GM12878 (cell line): ENCODE results near the gene KIAA1328. TPM values are rescaled to one million over a fixed set of nuclear protein-coding genes. Genes with fewer than 3 reads are reported as not detected.

Source experiments
- ATAC-seq: fragments of 200-7000 bp; cut with Tn5 transposase; 3 replicates; pipeline ENCODE4 v1.9.1; 2020; ENCODE audit warnings: mild to moderate bottlenecking, moderate library complexity
- BruUV-seq: library from RNA; stranded (reverse); fragments of 400-500 nt; replicated peaks from 2 replicates; lab custom pipeline; 2021; lab: Mats Ljungman, UMichigan
- CTCF ChIA-PET: fragments of 300-600 bp; sonication (Branson Sonifier 250); formaldehyde crosslinking; extraction: SDS; loops from one replicate; lab custom pipeline; 2021; ENCODE audit warnings: inconsistent platforms; lab: Yijun Ruan, JAX
- POLR2A ChIA-PET: fragments of 350-600 bp; formaldehyde crosslinking; extraction: SDS; loops from one replicate; lab custom pipeline; 2021; ENCODE audit warnings: inconsistent platforms; lab: Charles Lee
- RAD21 ChIA-PET: fragments of 300-600 bp; sonication (Branson Sonifier 250); formaldehyde crosslinking; loops from one replicate; lab custom pipeline; 2023; ENCODE audit warnings: antibody characterized with exemption; ENCODE audit not compliant: unreplicated experiment; lab: Charles Lee
- SMC1A ChIA-PET: fragments of 300-600 bp; sonication (Branson Sonifier 250); formaldehyde crosslinking; loops from one replicate; lab custom pipeline; 2023; ENCODE audit not compliant: unreplicated experiment, uncharacterized antibody; lab: Charles Lee
- DNase-seq: peaks from one replicate; pipeline ENCODE4 v3.0.0-alpha.2; 2011; ENCODE audit warnings: low read depth, low spot score
- FAIRE-seq: peaks from 3 replicates; lab custom pipeline; 2011; peaks lifted over from hg19 to GRCh38; lab: Jason Lieb, UNC
- H2AFZ ChIP-seq: 2 replicates; pipeline ENCODE4 v1.6.0; 2011; ENCODE audit warnings: low read depth, low read length, control low read depth; ENCODE audit not compliant: control insufficient read depth
- H3K27ac ChIP-seq: 2 replicates; pipeline ENCODE4 v1.5.1; 2011; ENCODE audit warnings: control low read depth; ENCODE audit not compliant: control insufficient read depth, insufficient read depth
- H3K27me3 ChIP-seq, 2 experiments: replicated peaks in 1 of 2; 2 replicates each; pipeline versions ENCODE4 v1.6.0 to v1.6.1; 2011; ENCODE audit warnings: low read length in 1 of 2; ENCODE audit not compliant: control insufficient read depth in 2 of 2, insufficient read depth in 2 of 2
- H3K36me3 ChIP-seq, 2 experiments: 2 replicates each; pipeline ENCODE4 v1.5.1; 2011; ENCODE audit warnings: low read length in 1 of 2; ENCODE audit not compliant: control insufficient read depth in 2 of 2, insufficient read depth in 2 of 2
- H3K4me1 ChIP-seq: 2 replicates; pipeline ENCODE4 v1.6.1; 2011; ENCODE audit warnings: mild to moderate bottlenecking, low read length, moderate library complexity, mixed read lengths; ENCODE audit not compliant: control insufficient read depth, insufficient read depth
- H3K4me2 ChIP-seq: 2 replicates; pipeline ENCODE4 v1.6.0; 2011; ENCODE audit warnings: control low read depth; ENCODE audit not compliant: control insufficient read depth, insufficient read depth
- H3K4me3 ChIP-seq: fragments of 200-600 bp; sonication (generic); 2 replicates; pipeline ENCODE4 v1.5.1; 2016
- H3K79me2 ChIP-seq: 2 replicates; pipeline ENCODE4 v1.6.0; 2011; ENCODE audit warnings: low read length; ENCODE audit not compliant: control insufficient read depth, insufficient read depth
- H3K9ac ChIP-seq: 2 replicates; pipeline ENCODE4 v1.8.0; 2011; ENCODE audit warnings: low read length, control low read depth, mixed read lengths; ENCODE audit not compliant: control insufficient read depth, insufficient read depth
- H3K9me3 ChIP-seq: replicated peaks from 3 replicates; pipeline ENCODE4 v1.5.1; 2011; ENCODE audit warnings: mild to moderate bottlenecking, low read length; ENCODE audit not compliant: control insufficient read depth, insufficient read depth
- H4K20me1 ChIP-seq: 2 replicates; pipeline ENCODE4 v1.6.0; 2011; ENCODE audit not compliant: control insufficient read depth, insufficient read depth
- BCL11A ChIP-seq: IDR thresholded peaks from 2 replicates; pipeline ENCODE4 v1.6.1; 2011; ENCODE audit warnings: low read depth, low read length
- CHD2 ChIP-seq: IDR thresholded peaks from 2 replicates; pipeline ENCODE4 v1.6.1; 2011; ENCODE audit warnings: low read depth, low read length, improper control_type of control experiment, borderline replicate concordance
- IKZF2 ChIP-seq, 2 experiments: fragments of 450-650 bp; IDR thresholded peaks; 2 replicates each; pipeline ENCODE4 v1.6.1; 2017; ENCODE audit warnings: mild to moderate bottlenecking in 2 of 2, moderate library complexity in 2 of 2
- MTA3 ChIP-seq: IDR thresholded peaks from 2 replicates; pipeline ENCODE4 v1.6.1; 2012; ENCODE audit warnings: low read length, inconsistent platforms, borderline replicate concordance
- NBN ChIP-seq: fragments of 450-650 bp; IDR thresholded peaks from 2 replicates; pipeline ENCODE4 v1.6.1; 2016
- NFXL1 ChIP-seq: fragments of 450-650 bp; IDR thresholded peaks from 2 replicates; pipeline ENCODE4 v1.6.1; 2017; ENCODE audit warnings: antibody characterized with exemption, mild to moderate bottlenecking, borderline replicate concordance
- NFYB ChIP-seq: IDR thresholded peaks from 2 replicates; pipeline ENCODE4 v1.6.1; 2011; ENCODE audit warnings: low read depth, mild to moderate bottlenecking, low read length, improper control_type of control experiment, moderate library complexity; ENCODE audit not compliant: insufficient read depth
- POLR2A ChIP-seq: IDR thresholded peaks from 2 replicates; pipeline ENCODE4 v1.6.1; 2011; ENCODE audit warnings: low read depth, mild to moderate bottlenecking, low read length
- POLR2AphosphoS5 ChIP-seq: IDR thresholded peaks from 2 replicates; pipeline ENCODE4 v1.6.1; 2011; ENCODE audit warnings: mild to moderate bottlenecking, low read length, inconsistent platforms
- RCOR1 ChIP-seq: conservative IDR thresholded peaks from 2 replicates; pipeline ENCODE4 v1.6.1; 2012; ENCODE audit warnings: low read depth, low read length, improper control_type of control experiment
- SIN3A ChIP-seq: IDR thresholded peaks from 2 replicates; pipeline ENCODE4 v1.6.1; 2012; ENCODE audit warnings: low read depth, low read length, improper control_type of control experiment
- TCF12 ChIP-seq: IDR thresholded peaks from 2 replicates; pipeline ENCODE4 v1.6.1; 2011; ENCODE audit warnings: low read depth, mild to moderate bottlenecking, low read length
- ZNF217 ChIP-seq: fragments of 450-650 bp; IDR thresholded peaks from 2 replicates; pipeline ENCODE4 v1.6.1; 2017; ENCODE audit warnings: antibody characterized with exemption, mild to moderate bottlenecking
- WGBS: methylation state at CpG from one replicate; pipeline ENCODE4 v1.1.6; 2016; ENCODE audit warnings: low lambda C conversion rate; ENCODE audit not compliant: insufficient replicate concordance, insufficient coverage; ENCODE audit errors: missing lambda C conversion rate; 5-methylcytosine and 5-hydroxymethylcytosine counted together
- in situ Hi-C: fragments of 300-500 bp; cut with MboI; formaldehyde crosslinking; loops from 9 replicates; pipeline ENCODE4 v1.14.3; 2018; ENCODE audit warnings: mixed read lengths
- intact Hi-C: fragments of 100-400 bp; cut with micrococcal nuclease; formaldehyde crosslinking; loops from one replicate; pipeline ENCODE4 v1.14.2; 2022; ENCODE audit not compliant: unreplicated experiment
- polyA plus RNA-seq, 11 experiments: library from polyadenylated mRNA; depleted of rRNA in 4 of 11; unstranded in 6 of 11; stranded (reverse) in 5 of 11; fragments of >200 nt; fragmentation: Nextera tagmentation in 4 of 11; fragmentation: Illumina TruSeq in 1 of 11; extraction: Ambion mirVana in 4 of 11; extraction: Trizol in 1 of 11; gene quantifications; 1 replicate in 1 of 11; 2 replicates in 10 of 11; pipeline versions ENCODE4 v1.2.1 to v1.2.3, GENCODE V29; 2011 to 2016; ENCODE audit warnings: inconsistent platforms in 2 of 11, missing spikeins in 2 of 11, low read depth in 1 of 11
- total RNA-seq, 4 experiments: library from RNA; depleted of rRNA in 3 of 4; stranded (reverse); fragments of >200 nt in 3 of 4; fragmentation: Illumina TruSeq in 1 of 4; extraction: Trizol in 1 of 4; gene quantifications; 2 replicates each; pipeline versions ENCODE4 v1.2.1 to v1.2.3, GENCODE V29; 2013 to 2021
- TF ChIP-seq, protein P1 (sequence below): IDR thresholded peaks from 2 replicates; pipeline ENCODE4 v1.6.1; 2012; ENCODE audit warnings: mild to moderate bottlenecking, low read depth, low read length
- TF ChIP-seq, protein P2 (sequence below): fragments of 450-650 bp; IDR thresholded peaks from 2 replicates; pipeline ENCODE4 v1.6.1; 2018; ENCODE audit warnings: borderline replicate concordance, mild to moderate bottlenecking; ENCODE audit not compliant: partially characterized antibody
- TF ChIP-seq, protein P3 (sequence below): IDR thresholded peaks from 2 replicates; pipeline ENCODE4 v1.6.1; 2011; ENCODE audit warnings: mild to moderate bottlenecking, low read depth, low read length, moderate library complexity; ENCODE audit not compliant: insufficient replicate concordance
- TF ChIP-seq, protein P4 (sequence below): IDR thresholded peaks from 2 replicates; pipeline ENCODE4 v1.6.1; 2012; ENCODE audit warnings: low read length, inconsistent platforms

Gene KIAA1328
- total and polyA plus RNA-seq, 10 of the 15 experiments (the other 5 are each of a cell fraction or from before 2014, with no cell fraction given), result 3.1 to 7.1 (median 4.6) TPM

DNA sequence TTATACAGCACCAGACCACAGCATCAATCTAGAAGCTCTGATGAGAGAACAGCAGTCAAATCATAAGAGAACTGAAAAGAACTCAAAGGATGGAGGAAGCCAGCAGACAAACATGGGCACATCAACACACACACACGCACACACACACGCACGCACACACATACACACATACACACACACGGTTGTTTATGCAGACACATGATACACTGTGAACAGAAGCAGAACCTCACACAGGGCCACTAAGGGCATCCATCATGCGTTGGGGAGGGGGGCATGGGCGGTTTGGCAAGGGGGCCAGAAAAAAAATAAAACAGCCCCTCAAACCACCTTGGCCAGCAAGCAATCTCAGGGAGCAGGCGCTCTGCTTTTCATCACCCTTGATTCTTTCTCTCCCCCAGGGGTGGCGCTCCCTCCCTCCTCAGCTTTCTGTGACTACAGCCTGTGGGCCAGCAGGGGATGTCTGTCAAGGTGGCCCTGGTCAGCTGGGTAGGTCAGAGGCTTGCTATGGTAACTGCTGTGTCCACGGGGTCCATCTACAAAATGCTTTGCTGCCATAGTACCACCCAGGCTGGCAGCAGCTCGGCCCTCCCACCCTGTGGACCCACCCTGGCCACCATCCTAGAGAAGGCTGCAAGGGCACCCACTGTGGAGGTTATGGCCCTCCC, 418.7 kb downstream of the KIAA1328 start:
- Histone ChIP-seq H3K9me3 (no peaks in the 10 kb centered on the region), H3K9ac (no peak overlapping the region), H3K4me3 (no peak overlapping the region), H4K20me1 (no peaks in the 10 kb centered on the region), H3K4me1 (no peaks in the 10 kb centered on the region), H3K27ac (no peak overlapping the region), H3K4me2 (no peak overlapping the region), H3K27me3 (peaks cover 0 to 4% of the 10 kb centered on the region in 2 experiments), H3K79me2 (no peaks in the 10 kb centered on the region), H2AFZ (no peak overlapping the region), H3K36me3 (no peaks in the 10 kb centered on the region)
- intact Hi-C loops (no loop called here), in situ Hi-C loops (no loop called here)
- FAIRE-seq (no peak), ATAC-seq (no peak), DNase-seq (no peak)
- ChIA-PET POLR2A (no interaction called here), CTCF (interaction anchor here (1.3 kb wide), 1 partner anchor 13 kb away, joined by 3 read pairs; no protein-coding TSS in a partner anchor), SMC1A (no interaction called here), RAD21 (no interaction called here)
- WGBS, result 49% methylated on average over 10 of the region's 10 CpGs
- no TSS peak for BruUV-seq
- no peak for TF ChIP-seq NBN
- TF ChIP-seq SIN3A, result no peak
- TF ChIP-seq, protein P1, sequence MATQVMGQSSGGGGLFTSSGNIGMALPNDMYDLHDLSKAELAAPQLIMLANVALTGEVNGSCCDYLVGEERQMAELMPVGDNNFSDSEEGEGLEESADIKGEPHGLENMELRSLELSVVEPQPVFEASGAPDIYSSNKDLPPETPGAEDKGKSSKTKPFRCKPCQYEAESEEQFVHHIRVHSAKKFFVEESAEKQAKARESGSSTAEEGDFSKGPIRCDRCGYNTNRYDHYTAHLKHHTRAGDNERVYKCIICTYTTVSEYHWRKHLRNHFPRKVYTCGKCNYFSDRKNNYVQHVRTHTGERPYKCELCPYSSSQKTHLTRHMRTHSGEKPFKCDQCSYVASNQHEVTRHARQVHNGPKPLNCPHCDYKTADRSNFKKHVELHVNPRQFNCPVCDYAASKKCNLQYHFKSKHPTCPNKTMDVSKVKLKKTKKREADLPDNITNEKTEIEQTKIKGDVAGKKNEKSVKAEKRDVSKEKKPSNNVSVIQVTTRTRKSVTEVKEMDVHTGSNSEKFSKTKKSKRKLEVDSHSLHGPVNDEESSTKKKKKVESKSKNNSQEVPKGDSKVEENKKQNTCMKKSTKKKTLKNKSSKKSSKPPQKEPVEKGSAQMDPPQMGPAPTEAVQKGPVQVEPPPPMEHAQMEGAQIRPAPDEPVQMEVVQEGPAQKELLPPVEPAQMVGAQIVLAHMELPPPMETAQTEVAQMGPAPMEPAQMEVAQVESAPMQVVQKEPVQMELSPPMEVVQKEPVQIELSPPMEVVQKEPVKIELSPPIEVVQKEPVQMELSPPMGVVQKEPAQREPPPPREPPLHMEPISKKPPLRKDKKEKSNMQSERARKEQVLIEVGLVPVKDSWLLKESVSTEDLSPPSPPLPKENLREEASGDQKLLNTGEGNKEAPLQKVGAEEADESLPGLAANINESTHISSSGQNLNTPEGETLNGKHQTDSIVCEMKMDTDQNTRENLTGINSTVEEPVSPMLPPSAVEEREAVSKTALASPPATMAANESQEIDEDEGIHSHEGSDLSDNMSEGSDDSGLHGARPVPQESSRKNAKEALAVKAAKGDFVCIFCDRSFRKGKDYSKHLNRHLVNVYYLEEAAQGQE, result no peak
- TF ChIP-seq MTA3, result no peak
- TF ChIP-seq RCOR1, result no peak
- no peak for TF ChIP-seq BCL11A
- no peak for TF ChIP-seq POLR2A
- TF ChIP-seq, protein P2, sequence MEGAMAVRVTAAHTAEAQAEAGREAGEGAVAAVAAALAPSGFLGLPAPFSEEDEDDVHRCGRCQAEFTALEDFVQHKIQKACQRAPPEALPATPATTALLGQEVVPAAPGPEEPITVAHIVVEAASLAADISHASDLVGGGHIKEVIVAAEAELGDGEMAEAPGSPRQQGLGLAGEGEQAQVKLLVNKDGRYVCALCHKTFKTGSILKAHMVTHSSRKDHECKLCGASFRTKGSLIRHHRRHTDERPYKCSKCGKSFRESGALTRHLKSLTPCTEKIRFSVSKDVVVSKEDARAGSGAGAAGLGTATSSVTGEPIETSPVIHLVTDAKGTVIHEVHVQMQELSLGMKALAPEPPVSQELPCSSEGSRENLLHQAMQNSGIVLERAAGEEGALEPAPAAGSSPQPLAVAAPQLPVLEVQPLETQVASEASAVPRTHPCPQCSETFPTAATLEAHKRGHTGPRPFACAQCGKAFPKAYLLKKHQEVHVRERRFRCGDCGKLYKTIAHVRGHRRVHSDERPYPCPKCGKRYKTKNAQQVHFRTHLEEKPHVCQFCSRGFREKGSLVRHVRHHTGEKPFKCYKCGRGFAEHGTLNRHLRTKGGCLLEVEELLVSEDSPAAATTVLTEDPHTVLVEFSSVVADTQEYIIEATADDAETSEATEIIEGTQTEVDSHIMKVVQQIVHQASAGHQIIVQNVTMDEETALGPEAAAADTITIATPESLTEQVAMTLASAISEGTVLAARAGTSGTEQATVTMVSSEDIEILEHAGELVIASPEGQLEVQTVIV, result no peak
- TF ChIP-seq IKZF2 (IDR thresholded peaks at IDR 0.05), result no peak
- TF ChIP-seq POLR2AphosphoS5, result no peak
- TF ChIP-seq, protein P3, sequence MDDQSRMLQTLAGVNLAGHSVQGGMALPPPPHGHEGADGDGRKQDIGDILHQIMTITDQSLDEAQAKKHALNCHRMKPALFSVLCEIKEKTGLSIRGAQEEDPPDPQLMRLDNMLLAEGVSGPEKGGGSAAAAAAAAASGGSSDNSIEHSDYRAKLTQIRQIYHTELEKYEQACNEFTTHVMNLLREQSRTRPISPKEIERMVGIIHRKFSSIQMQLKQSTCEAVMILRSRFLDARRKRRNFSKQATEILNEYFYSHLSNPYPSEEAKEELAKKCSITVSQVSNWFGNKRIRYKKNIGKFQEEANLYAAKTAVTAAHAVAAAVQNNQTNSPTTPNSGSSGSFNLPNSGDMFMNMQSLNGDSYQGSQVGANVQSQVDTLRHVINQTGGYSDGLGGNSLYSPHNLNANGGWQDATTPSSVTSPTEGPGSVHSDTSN, result no peak
- no peak for TF ChIP-seq TCF12
- TF ChIP-seq, protein P4, sequence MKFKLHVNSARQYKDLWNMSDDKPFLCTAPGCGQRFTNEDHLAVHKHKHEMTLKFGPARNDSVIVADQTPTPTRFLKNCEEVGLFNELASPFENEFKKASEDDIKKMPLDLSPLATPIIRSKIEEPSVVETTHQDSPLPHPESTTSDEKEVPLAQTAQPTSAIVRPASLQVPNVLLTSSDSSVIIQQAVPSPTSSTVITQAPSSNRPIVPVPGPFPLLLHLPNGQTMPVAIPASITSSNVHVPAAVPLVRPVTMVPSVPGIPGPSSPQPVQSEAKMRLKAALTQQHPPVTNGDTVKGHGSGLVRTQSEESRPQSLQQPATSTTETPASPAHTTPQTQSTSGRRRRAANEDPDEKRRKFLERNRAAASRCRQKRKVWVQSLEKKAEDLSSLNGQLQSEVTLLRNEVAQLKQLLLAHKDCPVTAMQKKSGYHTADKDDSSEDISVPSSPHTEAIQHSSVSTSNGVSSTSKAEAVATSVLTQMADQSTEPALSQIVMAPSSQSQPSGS, result no peak
- TF ChIP-seq NFYB, result no peak
- TF ChIP-seq CHD2, result no peak
- no peak for TF ChIP-seq NFXL1
- no peak for TF ChIP-seq ZNF217
